ENCODE measurements around the gene DPY19L3. TPM values are rescaled to one million over a fixed set of nuclear protein-coding genes. Genes with fewer than 3 reads are reported as not detected.

DPY19L3 gene
- total and polyA plus RNA-seq, 2 of the 4 experiments (the other 2 are of a cell fraction), result 29.6 to 36.5 TPM

GRCh38 chr19:32421589-32422361 is 16.2 kb downstream of the DPY19L3 start:
- intact Hi-C loops (cut with micrococcal nuclease) (no loop called here), dilution Hi-C loops (cut with HindIII; ENCODE audit: low sequenced_read_pairs, unreplicated experiment) (no loop called here), in situ Hi-C loops (cut with MboI; ENCODE audit: low sequenced_read_pairs) (no loop called here)
- Histone ChIP-seq H3K4me2 (ENCODE audit: low read depth, low read length) (no peak overlapping the region), H3K4me1 (ENCODE audit: control insufficient read depth, insufficient read depth, low read length) (no peaks in the 10 kb centered on the region), H4K20me1 (ENCODE audit: insufficient read depth, low read length) (no peaks in the 10 kb centered on the region), H2AK9ac (replicated peaks; ENCODE audit: low read depth, low read length, poor library complexity) (no peak overlapping the region), H3K9ac (ENCODE audit: low read depth, low read length) (no peak overlapping the region), H3K27me3 (ENCODE audit: control insufficient read depth, insufficient read depth, low read length) (no peaks in the 10 kb centered on the region), H4K8ac (ENCODE audit: low read depth in 2 of 2, low read length in 2 of 2) (no peak overlapping the region), H2AFZ (replicated peaks; ENCODE audit: low read length, poor library complexity) (no peak overlapping the region), H2BK15ac (ENCODE audit: low read depth, low read length) (no peak overlapping the region), H3K4me3 (ENCODE audit: insufficient read depth, low read depth, low read length) (no peak overlapping the region), H2BK120ac (ENCODE audit: low read depth, low read length) (no peak overlapping the region), H3K4ac (ENCODE audit: low read depth, low read length) (no peak overlapping the region), H3K14ac (replicated peaks; ENCODE audit: low read depth, low read length) (no peak overlapping the region), H2AK5ac (ENCODE audit: low read depth, low read length) (no peak overlapping the region), H2BK20ac (ENCODE audit: low read depth, low read length) (no peak overlapping the region), H3K18ac (ENCODE audit: low read depth, low read length) (no peak overlapping the region), H4K91ac (ENCODE audit: insufficient read depth, low read depth, low read length) (no peak overlapping the region), H4K5ac (ENCODE audit: low read depth, low read length) (no peak overlapping the region), H3K9me3 (ENCODE audit: control insufficient read depth, insufficient read depth, low read length) (no peaks in the 10 kb centered on the region), H3K27ac (ENCODE audit: insufficient read depth, low read length) (no peak overlapping the region), H3K36me3 (ENCODE audit: control insufficient read depth, insufficient read depth, low read length) (peaks cover 19% of the 10 kb centered on the region), H3K23ac (ENCODE audit: low read depth, low read length) (no peak overlapping the region), H3K56ac (ENCODE audit: extremely low read depth, insufficient read depth, low read length) (no peak overlapping the region), H3K79me1 (ENCODE audit: low read depth in 1 of 2, low read length in 2 of 2) (peaks cover 8 to 14% of the 10 kb centered on the region in 2 experiments; a peak in 3 of 4 replicates), H3K9me1 (ENCODE audit: insufficient read depth, low read length) (no peaks in the 10 kb centered on the region; the same call in 1 of the 2 replicates), H2BK5ac (ENCODE audit: low read depth, low read length, poor library complexity, severe bottlenecking) (no peak overlapping the region)
- no TSS peak for BruUV-seq (replicated peaks)
- ATAC-seq (ENCODE audit: low read depth) (no peak), DNase-seq (no peak)
- TF ChIP-seq RFX5 (IDR thresholded peaks at IDR 0.05; ENCODE audit: low read depth, low read length) (no peak), RCOR1 (IDR thresholded peaks at IDR 0.05; ENCODE audit: insufficient replicate concordance, low read length) (no peak), ELK1 (IDR thresholded peaks at IDR 0.05; ENCODE audit: borderline replicate concordance, low read depth, low read length) (no peak), FOS (IDR thresholded peaks at IDR 0.05; ENCODE audit: low read depth, low read length) (no peak), CTCF (conservative IDR thresholded peaks at IDR 0.05; ENCODE audit: low read depth, low read length) (no peak), MAFK (IDR thresholded peaks at IDR 0.05; ENCODE audit: low read depth, low read length) (no peak), USF2 (IDR thresholded peaks at IDR 0.05; ENCODE audit: low read depth, low read length) (no peak), POLR2A (IDR thresholded peaks at IDR 0.05; ENCODE audit: low read depth, low read length) (no peak), NFE2L2 (IDR thresholded peaks at IDR 0.05; ENCODE audit: low read depth, low read length) (no peak)
- ChIA-PET POLR2A (ENCODE audit: unreplicated experiment) (interaction anchor here (0.9 kb wide), 1 partner anchor 16 kb away, joined by 3 read pairs; the partner anchor contains the start of gene DPY19L3), CTCF (interaction anchor here (0.6 kb wide), 1 partner anchor 444 kb away, joined by 3 read pairs; no protein-coding TSS in a partner anchor)
- WGBS, 2 experiments (ENCODE audit: extremely low coverage in 2 of 2, insufficient read length in 1 of 2), result 50% methylated on average over 2 of the region's 7 CpGs; no CpG with 5 or more reads in 1 of the 2 experiments

Measured in IMR-90 (cell line).